Hepatic stellate cell (primary cell): ENCODE results near the gene KLK7.
"Not testable (repeated sequence)": the region's sequence is repeated elsewhere in the genome, so short reads cannot be mapped to it uniquely, and the experiment has no call there.

Experiments
- DNase-seq: peaks from one replicate; pipeline ENCODE4 v3.0.0; 2011; ENCODE audit warnings: low spot score

The KLK7 gene

DNA sequence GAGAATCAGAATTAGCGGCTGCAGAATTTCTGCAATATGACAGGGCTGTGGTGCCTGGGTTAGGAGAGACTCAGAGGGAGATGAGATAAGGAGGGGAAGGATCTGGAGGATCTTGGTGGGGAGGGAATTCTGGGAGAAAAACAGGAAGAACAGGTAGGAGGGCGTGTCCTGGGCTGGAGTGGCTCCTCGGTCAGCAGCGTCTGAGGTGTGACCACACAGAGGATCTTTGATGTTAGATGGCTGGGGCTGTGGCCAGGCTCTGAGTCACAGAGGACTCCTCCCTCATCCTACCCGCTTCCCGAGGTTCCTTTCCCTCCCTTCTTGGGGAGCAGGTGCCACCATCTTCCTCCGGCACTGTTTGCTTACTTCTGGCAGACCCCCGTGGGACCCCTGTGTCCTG, 8.0 kb downstream of the KLK7 start:
- no peak for DNase-seq

DNA sequence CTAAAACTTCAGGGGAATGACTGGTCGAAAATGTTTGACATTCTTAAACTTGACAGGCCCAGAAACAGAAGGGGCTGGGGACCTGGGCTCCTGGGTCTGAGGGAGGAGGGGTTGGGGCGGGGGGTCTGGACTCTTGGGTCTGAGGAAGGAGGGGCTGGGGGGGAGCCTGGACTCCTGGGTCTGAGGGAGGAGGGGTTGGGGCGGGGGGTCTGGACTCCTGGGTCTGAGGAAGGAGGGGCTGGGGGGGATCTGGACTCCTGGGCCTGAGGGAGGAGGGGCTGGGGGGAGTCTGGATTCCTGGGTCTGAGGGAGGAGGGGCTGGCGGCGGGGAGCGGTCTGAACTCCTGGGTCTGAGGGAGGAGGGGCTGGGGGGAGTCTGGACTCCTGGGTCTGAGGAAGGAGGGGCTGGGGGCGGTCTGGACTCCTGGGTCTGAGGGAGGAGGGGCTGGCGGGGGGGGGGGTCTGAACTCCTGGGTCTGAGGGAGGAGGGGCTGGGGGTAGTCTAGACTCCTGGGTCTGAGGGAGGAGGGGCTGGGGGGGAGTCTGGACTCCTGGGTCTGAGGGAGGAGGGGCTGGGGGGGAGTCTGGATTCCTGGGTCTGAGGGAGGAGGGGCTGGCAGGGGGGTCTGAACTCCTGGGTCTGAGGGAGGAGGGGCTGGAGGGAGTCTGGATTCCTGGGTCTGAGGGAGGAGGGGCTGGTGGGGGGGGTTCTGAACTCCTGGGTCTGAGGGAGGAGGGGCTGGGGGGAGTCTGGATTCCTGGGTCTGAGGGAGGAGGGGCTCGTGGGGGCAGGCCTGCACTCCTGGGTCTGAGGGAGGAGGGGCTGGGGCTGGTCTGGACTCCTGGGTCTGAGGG, 8.8 kb downstream of the KLK7 start:
- no peak for DNase-seq

DNA sequence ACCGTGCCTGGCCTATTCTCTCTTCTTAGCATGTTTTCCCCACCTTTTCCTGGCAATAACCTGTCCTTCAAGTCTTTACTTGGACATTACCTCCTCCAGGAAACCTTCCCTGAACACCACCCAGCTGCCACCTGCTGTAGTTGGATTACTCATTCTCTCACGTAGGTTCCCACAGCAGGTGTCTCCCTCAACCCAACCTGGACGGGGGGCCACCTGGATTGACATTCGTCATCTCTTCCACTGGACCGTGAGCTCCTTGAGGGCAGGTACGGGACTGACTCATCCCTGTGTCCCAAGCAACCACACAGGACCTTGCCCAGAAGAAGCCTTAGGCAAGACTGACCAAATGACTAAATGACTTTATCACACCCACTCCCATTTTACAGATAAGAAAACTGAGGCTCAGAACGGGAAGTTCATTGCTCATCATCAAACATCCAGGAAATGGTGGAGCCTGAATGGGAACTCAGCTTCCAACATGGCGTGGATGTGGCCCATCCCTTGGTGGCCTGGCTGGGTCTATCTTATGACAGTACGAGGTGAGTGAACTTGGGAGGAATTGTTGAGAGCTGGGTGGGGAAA, 10.8 kb downstream of the KLK7 start:
- no peak for DNase-seq

DNA sequence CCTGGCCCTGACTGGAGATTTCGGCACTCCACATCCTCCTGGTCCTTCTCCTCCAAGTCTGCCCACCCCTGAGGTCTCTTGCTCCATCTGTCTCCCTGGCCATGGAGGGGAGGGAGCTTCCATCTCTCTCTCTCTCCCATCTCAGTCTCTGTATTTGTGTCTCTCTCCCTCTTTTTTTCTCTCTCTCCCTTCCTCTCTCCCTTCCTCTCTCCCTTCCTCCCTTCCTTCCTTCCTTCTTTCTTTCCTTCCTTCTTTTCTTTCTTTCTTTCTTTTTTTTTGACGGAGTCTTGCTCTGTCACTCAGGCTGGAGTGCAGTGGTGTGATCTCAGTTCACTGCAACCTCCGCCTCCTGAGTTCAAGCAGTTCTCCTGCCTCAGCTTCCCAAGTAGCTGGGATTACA, 13.9 kb downstream of the KLK7 start:
- not testable (repeated sequence) for DNase-seq

DNA sequence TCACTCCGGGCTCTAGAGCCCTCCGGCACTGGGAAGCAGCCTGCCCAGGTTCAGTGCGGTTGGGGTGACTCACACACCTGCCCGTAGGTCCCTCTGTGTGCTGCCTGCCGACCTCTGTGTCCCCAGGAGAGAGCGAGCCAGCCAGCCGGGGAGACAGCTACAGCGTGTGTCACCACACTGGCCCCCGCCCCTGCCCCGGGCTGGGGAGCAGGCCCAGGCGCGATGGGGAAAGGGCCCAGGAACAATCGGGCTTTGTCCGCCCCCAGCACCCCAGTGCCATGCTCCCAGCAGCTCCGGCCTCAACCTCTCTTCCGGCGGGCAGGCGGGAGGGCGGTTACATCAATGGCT, 14.3 kb downstream of the KLK7 start, which contains the start of gene KLK6:
Gene KLK6 (minus strand): TSS at position 179 of the 348 bp plus-strand sequence. CDS start 1,487 bp downstream, outside the sequence.
- no peak for DNase-seq

DNA sequence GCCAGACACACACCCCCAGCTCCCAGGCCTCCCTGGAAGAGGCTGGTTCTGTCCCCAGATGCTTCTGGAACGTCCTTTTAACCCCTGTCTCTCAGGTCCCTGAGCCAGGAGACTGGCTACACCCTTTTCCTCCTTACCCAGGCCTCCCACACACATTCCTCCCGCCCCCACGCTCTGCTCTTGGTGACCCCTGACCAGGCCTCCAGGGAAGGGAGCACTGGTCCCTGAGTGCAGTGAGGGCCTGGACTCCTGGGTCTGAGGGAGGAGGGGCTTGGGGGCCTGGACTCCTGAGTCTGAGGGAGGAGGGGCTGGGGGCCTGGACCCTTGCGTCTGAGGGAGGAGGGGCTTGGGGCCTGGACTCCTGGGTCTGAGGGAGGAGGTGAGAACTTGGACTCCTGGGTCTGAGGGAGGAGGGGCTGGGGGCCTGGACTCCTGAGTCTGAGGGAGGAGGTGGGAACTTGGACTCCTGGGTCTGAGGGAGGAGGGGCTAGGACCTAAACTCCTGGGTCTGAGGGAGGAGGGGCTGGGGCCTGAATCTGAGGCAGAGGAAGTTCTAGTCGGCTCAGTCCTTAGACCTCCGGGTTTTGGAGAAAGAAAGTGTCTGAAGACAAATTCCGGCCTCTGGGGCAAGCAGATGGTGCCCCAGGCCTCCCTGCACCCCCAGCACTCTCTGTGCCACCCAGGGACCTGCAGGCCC, 14.9 kb downstream of the KLK7 start:
- no peak for DNase-seq

DNA sequence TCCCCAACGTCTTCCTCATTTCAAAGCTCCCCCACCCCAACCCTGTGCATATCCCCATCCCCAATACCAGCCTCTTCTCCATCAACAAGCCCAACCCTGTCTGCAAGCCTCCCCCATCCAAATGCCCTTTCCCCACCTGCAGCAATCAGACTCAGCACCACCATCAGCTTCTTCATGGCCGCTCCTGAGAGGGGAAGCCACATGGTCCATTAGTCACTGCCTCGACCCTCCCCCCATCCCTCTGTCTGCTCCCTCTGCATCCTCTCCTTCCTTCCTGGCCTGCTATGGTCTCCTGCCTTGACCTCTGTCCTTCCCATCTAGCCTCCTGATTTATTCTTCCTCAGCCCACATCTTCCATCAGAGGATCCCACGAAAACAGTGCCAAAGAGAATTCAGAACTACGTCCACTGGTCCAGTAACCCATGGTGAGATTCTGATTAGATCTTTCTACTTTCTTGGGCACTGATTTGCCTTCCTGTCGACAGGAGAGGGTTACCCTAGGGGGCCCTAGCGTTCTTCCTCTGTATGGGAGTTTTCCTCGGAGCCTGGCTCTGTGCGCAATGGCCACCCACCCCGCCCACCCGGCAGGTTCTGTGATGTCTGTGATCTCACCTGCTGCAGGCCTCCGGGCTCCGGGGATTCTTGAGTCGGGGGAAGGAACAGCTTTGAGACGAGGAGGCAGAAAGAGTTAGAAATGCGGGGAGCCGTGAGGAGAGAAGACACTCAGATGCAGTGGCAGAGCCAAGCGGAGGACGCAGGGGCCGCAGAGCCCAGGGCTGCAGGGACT, 15.6 kb downstream of the KLK7 start:
- no peak for DNase-seq

DNA sequence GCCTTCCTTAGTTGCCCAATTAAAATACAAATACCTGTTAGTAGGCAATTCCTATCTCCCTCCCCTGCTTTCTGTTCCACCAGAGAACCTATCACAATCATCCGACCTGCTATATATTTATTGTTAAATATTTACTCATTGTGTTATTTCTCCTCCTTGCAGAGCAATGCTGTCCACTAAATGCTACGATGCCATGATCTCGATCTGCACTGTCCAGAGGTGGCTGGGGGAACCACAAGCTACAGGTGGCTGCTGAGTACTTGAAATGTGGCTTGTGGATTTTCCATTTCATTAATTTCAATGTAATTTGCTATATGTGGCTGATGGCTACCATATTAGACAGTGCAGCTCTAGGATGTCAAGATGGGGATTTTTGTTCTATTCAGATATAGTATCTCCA, 19.5 kb downstream of the KLK7 start:
- DNase-seq: no peak

DNA sequence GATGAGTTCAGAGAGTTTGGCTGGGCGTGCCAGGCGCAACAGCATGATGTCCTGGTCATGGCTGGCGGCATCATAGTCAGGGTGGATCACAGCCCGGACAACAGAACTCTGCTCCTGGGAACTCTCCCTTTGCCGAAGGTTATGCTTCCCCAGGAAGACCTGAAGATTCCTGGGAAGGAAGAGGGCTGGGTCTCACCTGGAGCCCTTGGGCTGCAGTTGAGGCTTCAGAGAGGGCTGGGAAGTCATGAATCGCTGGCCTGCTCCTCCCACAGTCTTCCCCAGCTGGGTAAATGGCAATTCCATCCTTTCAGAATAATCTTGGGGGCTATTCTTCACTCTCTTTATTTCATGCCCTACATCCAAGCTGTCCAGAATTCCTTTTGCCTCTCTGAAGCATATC, 20.3 kb downstream of the KLK7 start:
- DNase-seq: no peak

DNA sequence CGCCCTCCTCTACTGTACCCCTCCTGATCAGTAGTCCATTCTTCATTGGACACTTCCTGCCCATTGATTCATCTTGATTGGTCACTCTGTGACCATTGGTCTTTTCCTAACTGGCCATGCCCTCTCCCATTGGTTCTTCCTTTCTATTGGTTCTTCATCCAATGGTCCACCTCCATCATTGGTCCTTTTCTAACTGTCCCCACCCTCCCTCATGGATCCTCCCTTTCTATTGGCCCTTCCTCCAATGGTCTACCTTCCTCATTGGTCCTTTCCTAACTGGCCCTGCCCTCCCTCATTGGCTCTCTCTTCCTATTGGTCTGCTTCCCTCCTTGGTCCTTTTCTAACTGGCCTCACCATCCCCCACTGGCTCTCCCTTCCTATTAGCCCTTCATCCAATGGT, 21.5 kb downstream of the KLK7 start:
- DNase-seq: no peak

DNA sequence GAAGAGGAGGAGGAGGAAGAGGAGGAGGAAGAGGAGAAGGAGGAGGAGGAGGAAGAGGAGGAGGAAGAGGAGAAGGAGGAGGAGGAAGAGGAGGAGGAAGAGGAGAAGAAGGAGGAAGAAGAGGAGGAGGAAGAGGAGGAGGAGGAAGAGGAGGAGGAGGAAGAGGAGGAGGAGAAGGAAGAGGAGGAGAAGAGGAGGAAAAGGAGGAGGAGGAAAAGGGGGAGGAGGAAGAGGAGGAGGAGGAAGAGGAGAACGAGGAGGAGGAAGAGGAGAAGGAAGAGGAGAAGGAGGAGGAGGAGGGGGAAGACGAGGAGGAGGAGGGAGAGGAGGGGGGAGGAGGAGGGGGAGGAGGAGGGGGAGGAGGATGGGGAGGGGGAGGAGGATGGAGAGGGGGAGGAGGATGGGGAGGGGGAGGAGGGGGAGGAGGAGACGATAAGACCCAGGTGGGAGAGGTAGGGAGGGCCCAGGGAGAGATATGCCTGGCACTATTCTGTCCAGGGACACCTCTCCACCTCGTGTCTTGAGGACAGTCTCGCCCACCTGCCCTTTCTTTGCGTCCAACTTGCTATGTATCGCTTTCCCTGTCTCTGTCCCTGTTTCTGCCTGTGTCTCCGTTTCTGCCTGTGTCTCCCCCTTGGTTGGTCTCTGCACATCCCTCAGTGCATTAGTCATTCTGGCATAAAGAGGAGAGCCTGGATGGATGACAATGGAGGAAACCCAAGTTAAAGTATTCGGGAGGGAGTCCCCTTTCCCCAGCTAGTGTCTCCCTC, 23.8 kb downstream of the KLK7 start:
- no peak for DNase-seq

DNA sequence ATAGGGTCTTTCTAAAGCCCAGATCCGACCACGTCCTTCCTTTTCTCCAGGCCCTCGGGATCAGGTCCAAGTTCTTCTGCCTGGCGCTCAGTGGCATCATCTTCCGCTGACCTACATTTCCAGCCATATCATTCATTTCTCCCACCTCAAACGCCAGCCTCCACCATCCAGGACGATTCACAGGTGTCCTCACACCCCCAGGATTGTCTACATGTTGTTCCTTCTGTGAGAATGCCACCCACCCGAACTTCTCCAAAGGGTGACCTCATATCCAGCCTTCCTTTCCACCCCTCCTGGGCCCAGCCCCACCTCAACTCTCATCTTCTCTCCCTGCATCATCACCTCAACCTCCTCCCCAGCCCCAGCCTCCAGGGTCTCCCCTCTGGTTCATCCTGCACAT, 26.1 kb downstream of the KLK7 start:
- DNase-seq: no peak

DNA sequence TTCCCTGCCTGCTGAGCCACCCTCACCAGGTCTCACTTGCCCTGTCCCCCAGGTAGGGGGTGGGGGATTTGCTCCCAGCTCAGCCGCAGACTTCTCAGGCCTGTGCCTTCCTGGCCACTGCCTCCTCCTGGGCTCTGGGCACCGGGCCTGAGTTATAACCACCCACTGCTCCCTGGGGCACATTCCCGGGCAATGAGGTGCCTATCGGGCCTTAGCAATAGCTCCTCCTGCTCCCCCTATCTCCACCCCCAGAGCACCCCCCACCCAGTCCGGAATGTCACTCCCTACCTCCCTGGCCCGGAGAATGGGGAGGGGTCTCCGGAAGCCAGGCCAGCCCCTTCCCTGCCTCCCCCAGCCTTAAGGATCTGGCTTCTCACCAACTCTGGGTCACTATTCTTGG, 30.8 kb downstream of the KLK7 start, which contains the start of gene KLK5:
Gene KLK5 (minus strand): TSS at position 129 of the 400 bp plus-strand sequence. CDS start 381 bp downstream, outside the sequence.
- DNase-seq: no peak

DNA sequence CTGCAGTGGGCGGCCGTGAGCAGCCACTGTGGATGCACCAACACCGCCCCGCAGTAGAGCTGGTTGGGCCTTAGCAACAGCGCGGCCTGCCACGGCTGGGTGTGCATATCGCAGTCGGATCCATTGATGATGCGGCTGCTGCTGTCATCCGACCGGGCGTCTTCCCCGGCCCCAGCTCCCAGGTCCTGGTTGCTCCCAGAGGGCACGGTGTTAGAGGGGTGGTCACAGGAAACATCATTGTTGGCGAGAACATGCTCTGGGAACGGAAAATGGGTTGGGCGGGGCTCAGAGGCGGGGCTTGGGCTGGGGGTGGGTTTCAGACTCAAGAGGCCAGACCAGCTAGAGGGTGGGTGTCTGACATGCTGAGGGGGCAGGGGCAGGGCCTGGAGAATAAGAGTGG, 33.9 kb downstream of the KLK7 start:
- DNase-seq: no peak

DNA sequence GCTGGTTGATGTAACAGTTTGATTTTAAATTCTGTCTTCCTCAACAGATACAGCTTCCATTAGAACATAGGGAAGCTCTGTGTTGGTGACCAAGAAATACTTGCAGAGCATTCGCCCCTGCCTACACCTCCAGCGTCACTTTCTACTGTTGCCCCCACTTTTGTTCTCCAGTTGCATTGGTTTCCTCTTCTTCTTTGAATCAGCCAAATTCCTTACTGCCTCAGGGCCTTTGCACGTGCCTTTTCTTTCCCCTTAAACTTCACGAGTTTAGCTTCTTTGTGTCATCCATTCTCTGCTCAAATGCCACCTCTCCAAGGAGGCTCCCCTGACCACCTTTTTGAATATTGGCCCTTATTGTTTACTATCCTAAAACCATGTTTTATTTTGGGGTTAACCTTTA, 36.6 kb downstream of the KLK7 start:
- DNase-seq: no peak

DNA sequence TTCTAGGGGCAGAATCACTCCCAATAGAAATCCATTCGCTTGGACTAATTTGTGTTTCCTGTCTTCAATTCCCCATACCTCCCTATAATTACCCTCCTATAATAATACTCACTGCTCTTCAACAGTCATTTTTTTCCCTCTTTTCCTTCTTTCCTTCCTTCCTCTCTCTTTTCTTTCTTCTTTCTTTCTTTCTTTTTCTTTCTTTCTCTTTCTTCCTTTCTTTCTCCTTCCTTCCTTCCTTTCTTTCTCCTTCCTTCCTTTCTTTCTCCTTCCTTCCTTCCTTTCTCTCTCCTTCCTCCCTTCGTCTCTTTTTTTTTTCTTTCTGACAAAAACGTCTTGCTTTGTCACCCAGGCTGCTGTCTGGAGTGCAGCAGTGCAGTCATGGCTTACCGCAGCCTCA, 38.9 kb downstream of the KLK7 start:
- no peak for DNase-seq

DNA sequence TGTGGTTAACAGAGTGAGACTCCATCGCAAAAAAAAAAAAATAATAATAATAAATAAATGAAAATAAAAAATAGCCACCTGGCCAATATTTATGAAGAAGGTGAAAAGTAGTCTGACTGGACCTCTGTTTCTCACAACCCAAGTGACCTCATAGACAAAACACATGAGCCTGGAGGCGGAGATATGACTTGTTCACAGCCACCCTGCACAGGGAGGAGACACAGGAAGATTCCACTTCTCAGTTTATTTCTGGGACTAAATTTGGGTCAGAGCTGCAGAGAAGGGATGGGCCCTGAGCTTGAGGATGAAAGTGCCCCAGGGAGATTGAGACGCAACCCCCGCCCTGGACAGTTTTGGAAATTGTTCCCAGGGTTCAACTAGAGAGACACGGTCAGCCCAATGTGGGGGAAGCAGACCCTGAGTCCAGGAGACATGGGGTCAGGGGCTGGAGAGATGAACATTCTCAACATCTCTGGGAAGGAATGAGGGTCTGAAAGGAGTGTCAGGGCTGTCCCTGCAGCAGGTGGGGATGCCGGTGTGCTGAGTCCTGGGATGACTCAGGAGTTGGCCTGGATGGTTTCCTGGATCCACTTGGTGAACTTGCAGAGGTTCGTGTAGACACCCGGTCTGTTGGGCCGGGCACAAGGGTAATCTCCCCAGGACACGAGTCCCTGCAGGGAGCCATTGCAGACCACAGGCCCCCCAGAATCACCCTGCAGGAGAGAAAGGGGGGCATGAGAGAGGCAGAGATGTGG, 40.5 kb downstream of the KLK7 start:
- DNase-seq: no peak

DNA sequence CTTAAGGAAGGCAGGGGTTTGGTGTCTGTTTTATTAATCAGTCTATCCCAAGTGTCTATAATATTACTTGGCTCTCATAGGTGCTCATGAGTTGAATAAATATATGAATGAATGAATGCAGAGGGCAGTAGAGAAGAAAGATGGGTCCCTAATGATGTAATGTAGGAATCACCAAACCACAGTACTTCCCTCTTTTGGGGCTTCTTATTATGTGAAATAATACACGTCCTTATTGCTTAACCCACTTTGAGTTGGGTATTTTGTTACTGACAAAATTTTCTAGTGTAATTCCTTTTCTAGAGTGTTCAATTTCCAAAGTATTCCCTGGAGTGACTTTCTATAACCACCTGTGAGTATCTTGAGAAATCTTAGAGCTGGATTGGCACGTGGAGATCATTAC, 44.1 kb downstream of the KLK7 start:
- DNase-seq: no peak

DNA sequence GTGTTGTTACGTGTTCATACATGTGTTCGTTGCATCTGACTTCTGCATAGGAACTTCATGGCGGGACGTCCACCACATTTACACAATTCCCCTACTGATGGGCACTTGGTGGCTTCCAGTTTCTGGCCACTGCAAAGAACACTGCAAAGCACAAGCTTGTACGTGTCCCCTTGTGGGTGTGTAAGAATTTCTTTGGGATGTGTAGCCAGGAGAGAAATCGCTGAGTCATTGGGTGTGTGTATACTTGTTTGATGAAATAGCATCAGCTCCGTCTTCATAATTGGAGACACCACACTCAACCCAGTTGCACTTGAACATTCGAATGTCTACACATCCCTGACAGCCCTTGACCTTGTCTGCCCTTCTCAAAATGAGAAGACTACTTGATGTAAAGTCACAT, 50.1 kb downstream of the KLK7 start:
- no peak for DNase-seq

DNA sequence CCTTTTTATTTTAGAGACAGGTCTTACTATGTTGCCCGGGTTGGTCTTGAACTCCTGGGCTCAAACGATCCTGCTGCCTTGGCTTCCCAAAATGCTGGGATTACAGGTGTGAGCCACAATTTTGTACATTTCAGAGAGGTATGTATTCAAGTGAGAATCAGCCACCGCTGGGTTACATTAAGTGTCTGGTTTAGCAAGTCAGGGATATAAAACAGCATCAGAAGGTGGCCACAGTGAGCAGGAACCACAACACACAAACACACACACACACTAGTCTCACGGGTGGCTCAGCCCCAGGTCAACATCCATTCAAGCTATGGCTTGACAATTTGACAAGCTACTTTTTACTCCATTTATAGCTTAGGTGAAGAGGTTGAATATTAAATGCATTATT, 51.0 kb downstream of the KLK7 start:
- no peak for DNase-seq
